Loucy (cell line): ENCODE results near the gene CYP2E1.
"Not testable (repeated sequence)": the region's sequence is repeated elsewhere in the genome, so short reads cannot be mapped to it uniquely, and the experiment has no call there.

Experiments
- H2AFZ ChIP-seq: fragments of 200-600 bp; sonication (generic); 2 replicates; pipeline ENCODE4 v1.6.0; 2016; ENCODE audit warnings: antibody characterized with exemption, mild to moderate bottlenecking, low read length, moderate library complexity
- H3F3A ChIP-seq: fragments of 200-600 bp; 2 replicates; pipeline ENCODE4 v1.6.0; 2016; ENCODE audit warnings: antibody characterized with exemption, low read depth, mild to moderate bottlenecking
- H3K27me3 ChIP-seq: fragments of 200-600 bp; sonication (generic); 2 replicates; pipeline ENCODE4 v1.6.1; 2014; ENCODE audit warnings: low read length, mild to moderate bottlenecking; ENCODE audit not compliant: insufficient read depth, poor library complexity, severe bottlenecking
- H3K36me3 ChIP-seq: fragments of 200-600 bp; sonication (generic); 2 replicates; pipeline ENCODE4 v1.6.1; 2016; ENCODE audit warnings: low read length; ENCODE audit not compliant: insufficient read depth
- H3K4me1 ChIP-seq: fragments of 200-600 bp; sonication (generic); 2 replicates; pipeline ENCODE4 v1.5.1; 2014; ENCODE audit warnings: low read length, mild to moderate bottlenecking; ENCODE audit not compliant: insufficient read depth, poor library complexity, severe bottlenecking
- H3K4me2 ChIP-seq: fragments of 200-600 bp; sonication (generic); 2 replicates; pipeline ENCODE4 v1.6.0; 2014; ENCODE audit warnings: antibody characterized with exemption, low read length, low read depth, mild to moderate bottlenecking; ENCODE audit not compliant: poor library complexity, severe bottlenecking
- H3K4me3 ChIP-seq: fragments of 200-600 bp; sonication (generic); 2 replicates; pipeline ENCODE4 v1.5.1; 2014; ENCODE audit warnings: low read length, mild to moderate bottlenecking, mixed read lengths; ENCODE audit not compliant: poor library complexity, severe bottlenecking
- H3K79me2 ChIP-seq: fragments of 200-600 bp; sonication (generic); 2 replicates; pipeline ENCODE4 v1.6.1; 2014; ENCODE audit warnings: low read length; ENCODE audit not compliant: insufficient read depth
- H3K9ac ChIP-seq: fragments of 200-600 bp; sonication (generic); 2 replicates; pipeline ENCODE4 v1.6.0; 2014; ENCODE audit warnings: mild to moderate bottlenecking, low read depth, low read length, moderate library complexity; ENCODE audit not compliant: poor library complexity, severe bottlenecking
- H3K9me2 ChIP-seq: fragments of 200-600 bp; sonication (generic); replicated peaks from 2 replicates; pipeline ENCODE4 v1.6.1; 2016; ENCODE audit warnings: low read depth, low read length, mixed read lengths
- H3K9me3 ChIP-seq: fragments of 200-600 bp; sonication (generic); 2 replicates; pipeline ENCODE4 v1.6.1; 2014; ENCODE audit warnings: mild to moderate bottlenecking, antibody characterized with exemption, low read length, low read depth; ENCODE audit not compliant: insufficient read depth
- H4K20me1 ChIP-seq: fragments of 200-600 bp; sonication (generic); 2 replicates; pipeline ENCODE4 v1.6.0; 2014; ENCODE audit warnings: antibody characterized with exemption, low read length, mild to moderate bottlenecking; ENCODE audit not compliant: insufficient read depth, poor library complexity, severe bottlenecking
- EZH2phosphoT487 ChIP-seq: fragments of 200-600 bp; IDR thresholded peaks from 2 replicates; pipeline ENCODE4 v1.6.1; 2018; ENCODE audit warnings: antibody characterized with exemption, mild to moderate bottlenecking, moderate library complexity, borderline replicate concordance
- TF ChIP-seq, protein P1 (sequence below): fragments of 200-600 bp; sonication (generic); conservative IDR thresholded peaks from 2 replicates; pipeline ENCODE4 v1.5.1; 2014; ENCODE audit warnings: mild to moderate bottlenecking, antibody characterized with exemption, low read length

The CYP2E1 gene

DNA sequence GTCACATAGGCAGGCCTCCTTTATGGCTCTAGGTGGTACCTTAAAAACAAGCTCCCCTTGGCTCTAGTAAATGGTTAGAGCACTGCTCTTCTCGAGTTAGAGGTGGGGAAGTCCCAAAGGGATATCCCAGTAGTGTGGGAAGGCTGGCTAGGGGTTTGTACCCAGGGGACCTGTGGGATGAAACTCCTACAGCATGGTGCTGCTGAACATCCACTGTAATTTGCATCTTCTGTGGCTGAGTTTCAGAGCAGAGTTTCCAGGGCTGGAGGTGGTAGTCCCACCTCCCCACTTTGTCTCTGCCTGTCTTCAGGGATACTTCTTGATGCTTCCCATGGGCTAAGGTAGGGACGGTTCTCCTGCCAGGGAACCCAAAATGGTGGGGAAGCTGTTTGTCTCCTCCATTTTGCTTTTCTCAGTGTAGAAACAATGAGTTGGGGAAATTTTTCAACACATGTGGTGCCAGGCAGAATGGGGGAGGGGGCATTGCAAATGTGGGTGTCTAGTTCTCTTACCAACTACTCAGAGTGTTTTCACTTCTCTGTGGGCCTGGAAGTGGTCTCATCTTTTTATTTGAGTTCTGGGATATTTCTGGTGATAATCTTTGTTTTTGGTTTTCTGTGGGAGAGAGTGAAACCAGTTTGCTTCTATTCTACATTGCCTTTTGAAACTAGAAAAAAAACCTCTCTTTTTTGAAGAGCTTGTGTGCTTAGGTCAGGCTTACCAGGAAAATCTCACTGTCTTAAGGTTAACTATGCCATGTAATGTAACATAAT, 37.2 kb upstream of the CYP2E1 start:
- Histone ChIP-seq H2AFZ (no peak overlapping the region), H3K4me2 (no peak overlapping the region), H3K9me2 (no peaks in the 10 kb centered on the region), H3K27me3 (no peaks in the 10 kb centered on the region), H3K4me1 (no peaks in the 10 kb centered on the region), H3K4me3 (no peak overlapping the region), H3K9me3 (peaks cover 21% of the 10 kb centered on the region), H4K20me1 (no peaks in the 10 kb centered on the region), H3K79me2 (no peaks in the 10 kb centered on the region), H3K9ac (no peak overlapping the region), H3F3A (no peaks in the 10 kb centered on the region), H3K36me3 (peaks cover 12% of the 10 kb centered on the region; the same call in 1 of the 2 replicates)
- TF ChIP-seq, protein P1, sequence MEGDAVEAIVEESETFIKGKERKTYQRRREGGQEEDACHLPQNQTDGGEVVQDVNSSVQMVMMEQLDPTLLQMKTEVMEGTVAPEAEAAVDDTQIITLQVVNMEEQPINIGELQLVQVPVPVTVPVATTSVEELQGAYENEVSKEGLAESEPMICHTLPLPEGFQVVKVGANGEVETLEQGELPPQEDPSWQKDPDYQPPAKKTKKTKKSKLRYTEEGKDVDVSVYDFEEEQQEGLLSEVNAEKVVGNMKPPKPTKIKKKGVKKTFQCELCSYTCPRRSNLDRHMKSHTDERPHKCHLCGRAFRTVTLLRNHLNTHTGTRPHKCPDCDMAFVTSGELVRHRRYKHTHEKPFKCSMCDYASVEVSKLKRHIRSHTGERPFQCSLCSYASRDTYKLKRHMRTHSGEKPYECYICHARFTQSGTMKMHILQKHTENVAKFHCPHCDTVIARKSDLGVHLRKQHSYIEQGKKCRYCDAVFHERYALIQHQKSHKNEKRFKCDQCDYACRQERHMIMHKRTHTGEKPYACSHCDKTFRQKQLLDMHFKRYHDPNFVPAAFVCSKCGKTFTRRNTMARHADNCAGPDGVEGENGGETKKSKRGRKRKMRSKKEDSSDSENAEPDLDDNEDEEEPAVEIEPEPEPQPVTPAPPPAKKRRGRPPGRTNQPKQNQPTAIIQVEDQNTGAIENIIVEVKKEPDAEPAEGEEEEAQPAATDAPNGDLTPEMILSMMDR: no peak
- no peak for TF ChIP-seq EZH2phosphoT487

DNA sequence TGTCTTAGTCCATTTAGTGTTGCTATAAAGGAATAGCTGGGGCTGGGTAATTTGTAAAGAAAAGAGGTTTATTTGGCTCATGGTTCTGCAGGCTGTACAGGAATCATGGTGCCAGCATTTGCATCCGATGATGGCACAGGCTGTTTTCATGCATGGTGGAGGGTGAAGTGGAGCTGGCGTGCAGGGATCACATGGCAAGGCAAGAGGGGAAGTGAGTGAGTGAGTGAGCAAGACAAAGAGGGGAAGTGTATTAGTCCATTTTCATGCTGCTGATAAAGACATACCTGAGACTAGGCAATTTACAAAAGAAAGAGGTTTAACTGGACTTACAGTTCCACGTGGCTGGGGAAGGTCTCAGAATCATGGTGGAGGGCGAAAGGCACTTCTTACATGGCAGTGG, 33.6 kb upstream of the CYP2E1 start:
- not testable (repeated sequence) for H3K4me3 ChIP-seq, H4K20me1 ChIP-seq, H3K4me2 ChIP-seq, H2AFZ ChIP-seq, H3K9me3 ChIP-seq, H3K4me1 ChIP-seq, H3K27me3 ChIP-seq, H3K9ac ChIP-seq, H3K79me2 ChIP-seq, H3K9me2 ChIP-seq, H3F3A ChIP-seq
- peaks cover 13% of the 10 kb centered on the region; the same call in 1 of the 2 replicates for H3K36me3 ChIP-seq

DNA sequence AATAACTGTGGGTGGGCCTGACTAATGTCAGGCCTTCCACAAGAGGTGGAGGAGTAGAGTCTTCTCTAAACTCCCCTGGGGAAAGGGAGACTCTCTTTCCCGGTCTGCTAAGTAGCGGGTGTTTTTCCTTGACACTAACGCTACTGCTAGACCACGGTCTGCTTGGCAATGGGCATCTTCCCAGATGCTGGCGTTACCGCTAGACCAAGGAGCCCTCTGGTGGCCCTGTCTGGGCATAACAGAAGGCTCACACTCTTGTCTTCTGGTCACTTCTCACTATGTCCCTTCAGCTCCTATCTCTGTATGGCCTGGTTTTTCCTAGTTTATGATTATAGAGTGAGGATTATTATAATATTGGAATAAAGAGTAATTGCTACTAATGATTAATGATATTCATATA, 29.8 kb upstream of the CYP2E1 start:
- not testable (repeated sequence) for H3K4me1 ChIP-seq, H2AFZ ChIP-seq, H3K9me3 ChIP-seq, H3K9ac ChIP-seq, H4K20me1 ChIP-seq, H3K79me2 ChIP-seq, H3K4me3 ChIP-seq, H3K4me2 ChIP-seq, H3K27me3 ChIP-seq, H3K9me2 ChIP-seq, H3F3A ChIP-seq
- H3K36me3 ChIP-seq: peaks cover 12% of the 10 kb centered on the region; the same call in 1 of the 2 replicates
- TF ChIP-seq, protein P1: peak; percentile 40

DNA sequence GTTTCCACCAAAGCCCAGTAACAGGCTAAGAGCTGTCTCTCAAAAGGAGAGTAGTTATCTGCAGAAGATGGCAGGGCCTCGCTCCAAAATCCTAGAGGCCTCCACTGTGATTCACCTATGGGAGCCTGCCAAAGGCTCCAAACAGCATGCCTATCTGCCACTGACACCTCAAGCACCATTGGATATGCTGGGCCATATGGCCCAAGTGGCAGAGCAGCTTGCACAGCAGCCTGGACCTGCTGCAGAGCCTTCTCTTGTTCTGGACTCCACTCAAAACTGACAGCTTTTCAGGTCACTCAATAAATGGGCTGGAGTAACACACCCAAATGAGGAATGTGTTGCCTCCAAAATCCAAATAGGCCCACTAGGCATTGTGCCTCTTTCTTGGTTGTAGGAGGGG, 28.0 kb upstream of the CYP2E1 start:
- H3K9me2 ChIP-seq, H2AFZ ChIP-seq, H3K9ac ChIP-seq, H3K36me3 ChIP-seq, H3F3A ChIP-seq, H3K27me3 ChIP-seq, H3K4me3 ChIP-seq, H3K79me2 ChIP-seq, H3K9me3 ChIP-seq, H3K4me2 ChIP-seq, H4K20me1 ChIP-seq, H3K4me1 ChIP-seq: not testable (repeated sequence)

DNA sequence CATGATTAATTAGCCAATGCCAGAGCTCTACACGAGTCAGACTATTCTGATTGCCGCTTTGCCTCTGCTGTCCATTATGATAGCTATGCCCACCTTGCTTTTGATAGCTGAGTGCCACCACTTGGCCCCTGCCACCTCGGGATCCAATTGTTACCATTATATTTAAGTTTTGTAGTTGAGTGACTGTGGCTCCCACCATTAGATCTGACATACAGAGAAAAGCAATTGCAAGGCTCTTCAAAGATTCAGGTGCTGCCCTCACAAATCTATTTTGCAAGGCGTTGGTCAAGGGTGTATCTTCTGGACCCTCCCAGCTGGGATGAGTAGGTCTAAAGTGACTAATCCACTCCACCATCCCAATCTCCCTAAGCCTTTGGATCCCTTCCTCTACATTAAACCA, 26.3 kb upstream of the CYP2E1 start:
- H3K79me2 ChIP-seq, H3K4me2 ChIP-seq, H3K4me1 ChIP-seq, H2AFZ ChIP-seq, H3K9me3 ChIP-seq, H3K27me3 ChIP-seq, H3K9me2 ChIP-seq, H3F3A ChIP-seq, H3K9ac ChIP-seq, H3K4me3 ChIP-seq, H3K36me3 ChIP-seq, H4K20me1 ChIP-seq: not testable (repeated sequence)
